OCI-LY1 (cell line): ENCODE measurements around the gene USP22.

Source experiments
- CTCF ChIP-seq: fragments of 200-600 bp; sonication (generic), shearing (Covaris generic); IDR thresholded peaks from 2 replicates; pipeline ENCODE4 v1.5.1; 2017; ENCODE audit warnings: mild to moderate bottlenecking, antibody characterized with exemption, low read length, moderate library complexity, mixed read lengths
- EZH2 ChIP-seq: fragments of 200-600 bp; sonication (generic), shearing (Covaris generic); IDR thresholded peaks from 2 replicates; pipeline ENCODE4 v1.8.0; 2017; ENCODE audit warnings: borderline replicate concordance, mixed run types, mild to moderate bottlenecking, antibody characterized with exemption, low read length, moderate library complexity, mixed read lengths

- TF ChIP-seq CTCF, result no peak
- no peak for TF ChIP-seq EZH2
These were observed 81.2 kb downstream of the USP22 start for GRCh38 chr17:20961586-20961985.
